ENCODE data around the gene RPS27.

Gene RPS27

DNA sequence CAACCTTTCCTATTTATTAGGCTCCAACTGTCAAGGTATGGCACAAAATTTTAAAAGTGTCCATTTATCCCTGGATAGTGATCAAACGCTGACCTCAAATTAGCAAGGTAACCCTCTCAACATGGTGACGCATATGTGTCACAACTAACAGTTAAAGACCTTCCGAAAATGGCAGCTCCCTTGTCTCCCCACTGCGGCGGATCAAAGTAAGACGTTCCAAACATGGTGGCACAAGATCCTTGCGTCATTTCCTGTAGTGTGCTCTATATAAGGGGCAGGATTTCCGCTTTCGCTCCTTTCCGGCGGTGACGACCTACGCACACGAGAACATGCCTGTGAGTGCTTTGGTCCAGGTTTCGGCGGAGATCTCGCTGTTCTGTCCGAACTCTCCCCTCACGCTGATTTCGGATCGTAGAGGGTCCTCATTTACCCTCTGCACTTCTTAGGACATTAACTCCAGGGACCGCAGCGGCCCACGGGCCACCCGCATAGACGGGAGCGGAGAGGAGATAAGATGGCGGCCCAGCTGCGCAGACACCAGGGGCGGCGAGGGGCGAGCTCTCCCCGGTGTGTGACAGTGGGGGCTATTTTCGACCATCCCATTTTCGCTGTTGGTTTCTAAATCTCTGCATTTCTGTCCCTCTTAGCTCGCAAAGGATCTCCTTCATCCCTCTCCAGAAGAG is at the start of gene RPS27:
RPS27 (plus strand) TSS at position 295 of the 683 bp plus-strand sequence; CDS start at position 330, 35 bp downstream.
- DNase-seq: peak; percentile 60 to 81 (median 70)

DNA sequence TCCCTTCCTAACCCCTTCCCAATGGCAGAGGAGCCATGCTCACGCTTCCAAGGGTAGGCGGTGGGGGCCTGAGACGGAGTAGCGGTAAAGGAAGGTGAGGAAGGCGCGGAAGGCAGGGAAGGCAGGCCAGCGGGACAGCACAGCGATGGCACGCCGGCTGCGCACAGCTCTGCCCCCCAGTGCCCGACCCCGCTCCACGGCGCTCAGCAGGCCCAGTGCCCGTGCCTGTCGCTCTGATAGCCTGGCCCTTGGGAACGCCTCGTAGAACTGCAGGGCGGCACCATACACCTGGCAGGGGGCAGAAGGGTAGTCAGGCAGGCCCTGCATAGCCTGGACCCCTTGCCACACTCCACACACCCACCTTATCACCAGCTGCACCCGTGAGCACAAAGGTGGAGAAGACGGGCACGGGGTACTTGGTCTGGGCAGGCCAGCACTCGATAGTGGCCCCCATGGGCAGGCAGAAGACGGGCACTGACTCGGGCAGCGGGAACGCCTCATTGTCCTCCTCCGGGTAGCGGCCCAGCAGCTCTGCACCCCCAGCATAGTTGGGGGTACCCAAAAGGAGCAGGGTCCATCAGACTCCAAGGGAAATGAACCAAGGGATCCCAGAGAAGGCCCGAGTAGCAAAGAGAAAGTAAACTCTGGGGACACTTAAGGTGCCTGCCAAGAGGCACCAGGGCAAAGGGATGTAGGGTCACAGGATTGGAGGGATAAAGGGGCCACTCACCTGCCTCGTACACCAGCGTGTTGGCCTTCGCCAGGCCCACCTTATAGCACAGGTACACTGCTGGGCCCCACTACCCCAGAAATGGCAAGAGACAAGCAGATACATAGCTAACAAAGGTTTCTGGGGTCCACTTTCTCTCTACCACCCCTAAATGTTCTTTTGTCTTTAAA is 48.5 kb upstream of the RPS27 start:
- no peak for DNase-seq

DNA sequence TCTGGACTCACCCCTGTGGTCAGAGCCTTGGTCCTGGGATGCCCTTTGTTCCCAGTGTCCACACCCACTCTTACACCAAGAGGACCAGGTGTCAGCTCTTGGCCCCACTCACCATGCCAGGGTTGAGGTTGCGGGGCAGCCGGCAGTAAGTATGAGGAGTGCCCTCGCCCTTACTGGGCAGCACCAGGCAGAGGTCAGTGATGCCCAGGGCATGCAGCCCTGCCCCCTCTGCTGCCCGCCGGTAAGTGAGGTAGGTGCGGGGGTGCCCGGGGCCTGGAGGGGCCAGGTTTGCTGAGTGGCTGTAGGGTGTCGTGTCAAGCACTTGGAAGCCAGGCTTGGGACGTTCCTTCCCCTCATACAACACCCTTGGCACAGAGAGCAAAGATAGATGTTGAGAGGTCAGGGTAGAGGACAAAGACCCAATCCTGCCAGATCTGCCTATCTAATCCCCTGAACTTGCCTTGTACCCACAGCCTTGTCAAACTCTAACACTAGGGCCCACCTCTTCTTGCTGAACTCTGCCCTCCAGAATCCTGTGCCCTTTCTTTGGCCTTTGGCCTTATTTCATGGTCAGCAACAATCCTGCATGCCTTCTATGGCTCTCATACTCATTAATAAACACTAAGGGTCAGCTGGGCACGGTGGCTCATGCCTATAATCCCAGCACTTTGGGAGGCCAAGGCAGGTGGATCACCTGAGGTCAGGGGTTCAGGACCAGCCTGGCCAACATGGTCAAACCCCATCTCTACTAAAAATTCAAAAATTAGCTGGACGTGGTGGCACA is 47.6 kb upstream of the RPS27 start:
- no peak for DNase-seq

- no peak for DNase-seq
Observed at GRCh38 chr1:153944005-153944826, 46.3 kb upstream of the RPS27 start.

- DNase-seq: no peak
Observed at GRCh38 chr1:153944827-153945117, 45.8 kb upstream of the RPS27 start.

DNA sequence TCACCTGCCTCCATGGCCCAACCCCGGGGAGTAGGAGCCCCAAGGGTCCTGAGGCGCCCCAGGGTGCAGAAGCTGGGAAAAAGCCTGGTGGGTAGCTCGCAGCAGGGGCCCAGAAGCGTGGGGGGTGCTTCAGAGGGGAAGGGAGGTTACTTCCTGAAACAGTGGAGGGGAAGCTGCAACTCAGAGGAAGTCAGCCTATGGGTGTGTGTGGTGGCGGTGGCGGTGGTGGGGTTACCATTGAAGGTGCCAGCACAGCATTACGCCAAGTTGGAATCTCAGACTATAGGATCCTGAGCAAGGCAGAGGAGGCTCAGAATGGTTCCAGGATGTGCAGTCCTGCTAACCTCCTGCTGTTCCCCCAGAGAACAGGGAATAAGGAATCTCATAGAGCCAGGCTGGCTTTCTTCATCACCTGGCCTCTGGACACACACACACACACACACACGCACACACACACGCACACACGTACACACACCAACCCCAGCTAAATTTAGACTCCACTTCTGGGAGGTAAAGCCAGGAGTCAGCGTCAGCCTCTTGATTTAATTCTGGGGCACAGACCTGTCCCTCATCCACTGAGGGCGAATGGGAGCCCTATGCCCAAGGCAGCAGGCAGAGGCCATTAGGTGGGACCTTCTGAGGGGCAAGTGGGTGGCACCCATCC is 45.3 kb upstream of the RPS27 start:
- DNase-seq: peak in 3 of 4 experiments; percentile 21 to 67 (median 61)

DNA sequence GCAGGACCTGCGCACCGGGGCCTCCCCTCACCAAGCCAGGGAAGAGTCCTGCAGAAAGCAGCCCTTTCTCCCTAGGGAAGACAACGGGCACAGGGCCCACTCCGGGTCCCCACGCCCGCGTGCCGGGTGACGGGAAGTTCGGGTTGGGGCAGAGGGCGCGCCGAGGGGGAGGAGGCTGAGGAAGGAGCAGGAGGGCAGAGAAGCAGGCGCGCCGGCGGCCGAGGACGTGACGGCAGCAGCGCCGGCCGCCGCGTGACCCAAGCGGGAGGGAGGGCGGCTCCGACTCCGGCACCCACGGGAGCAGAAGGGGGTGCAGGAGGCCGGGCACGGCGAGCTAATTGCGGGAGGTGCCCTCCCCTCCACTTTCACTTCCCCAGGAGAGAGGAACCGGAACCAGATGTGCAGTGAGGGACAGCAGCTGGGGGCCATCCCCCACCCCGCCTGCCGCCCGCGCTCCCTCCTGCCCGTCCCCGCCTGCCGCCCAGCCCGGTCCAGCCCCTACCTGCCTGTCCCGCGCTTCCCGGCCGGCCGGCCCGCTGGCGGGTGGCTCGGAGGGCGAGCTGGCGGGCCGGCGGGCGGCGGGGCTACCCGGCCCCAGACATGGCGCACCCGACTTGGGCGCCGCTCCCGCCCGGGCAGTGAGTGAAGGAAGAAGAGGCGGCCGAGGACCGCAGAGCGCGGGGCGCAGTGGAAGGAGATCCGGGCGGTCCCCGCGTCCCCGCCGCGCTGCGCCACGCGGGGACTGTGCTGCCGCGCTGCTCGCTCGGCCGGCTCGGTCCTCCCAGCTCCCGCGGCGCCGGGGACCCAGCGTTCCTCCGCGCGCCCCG is 44.6 kb upstream of the RPS27 start:
- peak in 3 of 4 experiments; percentile 20 to 61 (median 35) for DNase-seq

DNA sequence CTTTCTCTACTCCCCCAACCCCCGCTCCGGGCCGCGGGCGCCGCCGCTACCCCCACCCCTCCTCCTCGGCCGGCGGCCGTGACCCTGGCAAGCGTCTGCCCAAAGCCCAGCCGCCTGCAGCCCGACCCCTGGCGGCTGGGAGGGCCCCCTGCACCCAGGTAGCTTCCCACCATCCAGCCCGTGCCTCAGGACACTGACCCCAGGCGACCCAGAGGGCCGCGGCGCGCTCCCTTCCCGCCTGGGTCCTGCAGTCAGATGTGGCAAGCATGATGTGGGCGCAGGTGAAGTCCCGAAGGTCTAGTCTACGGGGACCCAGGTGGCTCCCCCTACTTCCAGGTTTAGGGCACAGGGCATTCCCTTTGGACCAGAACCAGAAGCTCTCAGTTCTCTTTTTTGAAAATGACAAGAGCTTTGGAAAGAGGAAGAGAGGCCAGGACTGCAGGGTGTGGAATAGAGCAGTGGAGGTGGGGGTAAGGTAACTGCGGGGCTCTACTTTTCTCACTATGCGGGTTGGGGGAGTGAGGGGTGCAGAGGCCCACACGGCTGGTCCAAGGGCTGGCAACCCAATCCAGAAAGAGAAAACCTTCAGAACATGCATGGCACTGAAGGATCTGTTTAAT is 43.8 kb upstream of the RPS27 start, which contains the start of gene DENND4B:
DENND4B (minus strand) TSS at position 97 of the 620 bp plus-strand sequence. CDS start 2,344 bp downstream, outside the sequence.
- peak; percentile 27 to 64 (median 44) for DNase-seq

- no peak for DNase-seq
Observed at GRCh38 chr1:153951183-153951582, 39.4 kb upstream of the RPS27 start.

- no peak for DNase-seq
Observed at GRCh38 chr1:153951801-153952200, 38.8 kb upstream of the RPS27 start.

- DNase-seq: no peak
Observed at GRCh38 chr1:153953859-153954365, 36.6 kb upstream of the RPS27 start.

DNA sequence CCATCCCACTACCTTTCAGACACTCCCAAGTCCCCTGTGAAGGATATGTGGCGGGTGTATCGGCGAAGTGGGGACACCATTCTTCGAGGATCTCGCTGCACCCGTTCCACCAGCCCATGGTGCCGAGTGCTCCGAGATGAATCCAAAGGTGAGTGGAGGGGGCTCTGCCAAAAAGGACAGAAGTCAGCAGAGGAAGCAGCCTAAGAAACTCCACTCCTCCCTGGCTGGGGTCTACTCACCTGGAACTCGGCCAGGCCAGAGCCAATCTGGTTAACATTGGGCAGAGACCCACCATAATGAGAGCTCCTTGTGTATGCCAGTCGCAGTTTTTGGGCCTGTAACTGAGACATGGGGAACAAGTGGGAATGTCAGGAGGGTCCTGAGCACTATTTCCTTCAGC is 35.7 kb upstream of the RPS27 start:
- no peak for DNase-seq

- DNase-seq: no peak
Observed at GRCh38 chr1:153956997-153957715, 33.4 kb upstream of the RPS27 start.

DNA sequence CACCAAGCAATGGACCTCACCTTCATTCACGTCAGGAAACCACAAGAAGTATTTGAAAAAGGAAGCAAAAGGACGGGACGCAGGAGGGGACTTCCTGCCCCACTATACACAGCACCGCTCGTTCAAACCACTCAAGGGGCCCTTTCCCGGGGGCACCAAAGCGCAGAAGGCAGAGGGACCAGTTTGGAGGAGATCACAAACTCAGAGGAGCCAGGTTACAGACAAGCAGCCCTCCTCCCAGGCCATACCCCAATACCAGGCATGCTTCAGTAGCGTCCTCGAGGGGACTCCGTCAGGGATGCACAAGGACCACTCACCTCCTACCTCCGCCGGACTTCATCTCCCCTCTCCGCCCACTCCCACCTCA is 32.8 kb upstream of the RPS27 start:
- DNase-seq: peak in 2 of 4 experiments; percentile 24 to 27

DNA sequence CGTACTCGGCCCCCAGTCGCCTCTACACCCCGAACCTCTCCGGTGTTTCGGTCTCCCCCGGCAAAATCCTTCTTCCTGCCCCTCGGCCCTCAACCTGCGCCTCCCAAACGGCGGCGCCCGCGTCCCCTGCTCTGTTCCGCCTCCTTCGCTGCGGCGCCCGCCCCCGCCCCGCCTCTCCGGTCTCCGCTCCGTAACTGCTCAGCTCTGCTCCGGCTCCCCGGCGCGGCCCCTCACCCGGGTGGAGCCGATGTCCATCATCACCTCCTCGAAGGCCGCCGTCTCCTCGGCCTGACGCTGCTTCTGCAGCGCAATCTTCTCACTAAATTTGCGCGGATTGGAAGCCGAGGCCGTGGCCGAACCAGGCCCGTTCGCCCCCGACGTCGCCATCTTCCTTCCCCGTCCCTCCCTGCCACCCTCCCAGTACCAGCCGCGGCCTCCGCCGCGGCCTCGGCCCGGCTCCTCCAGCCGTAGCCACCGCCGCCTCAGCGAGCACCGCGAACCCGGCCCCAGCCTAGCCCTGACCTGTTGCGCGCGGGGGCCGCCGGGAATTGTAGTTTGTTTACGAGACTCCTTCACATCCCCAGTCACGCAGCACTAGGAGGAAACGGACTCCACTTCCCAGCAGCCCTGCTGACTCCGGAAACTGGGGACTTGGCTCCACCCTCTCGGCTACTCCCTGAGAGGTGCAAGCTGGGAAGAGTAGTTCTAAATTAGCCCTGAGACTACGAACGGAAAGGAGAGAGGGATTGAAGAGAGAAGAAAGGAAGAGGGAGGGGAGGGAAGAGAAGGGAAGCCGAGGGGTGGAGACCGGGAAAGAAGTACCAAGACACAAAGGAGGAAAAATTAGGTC is 32.2 kb upstream of the RPS27 start, which contains the start of gene CRTC2:
CRTC2 (minus strand) TSS at position 502 of the 850 bp plus-strand sequence; CDS start at position 387, 115 bp downstream.
- DNase-seq: peak; percentile 79 to 94 (median 88)

GRCh38 chr1:153958961-153959260 is 31.7 kb upstream of the RPS27 start:
- no peak for DNase-seq

DNA sequence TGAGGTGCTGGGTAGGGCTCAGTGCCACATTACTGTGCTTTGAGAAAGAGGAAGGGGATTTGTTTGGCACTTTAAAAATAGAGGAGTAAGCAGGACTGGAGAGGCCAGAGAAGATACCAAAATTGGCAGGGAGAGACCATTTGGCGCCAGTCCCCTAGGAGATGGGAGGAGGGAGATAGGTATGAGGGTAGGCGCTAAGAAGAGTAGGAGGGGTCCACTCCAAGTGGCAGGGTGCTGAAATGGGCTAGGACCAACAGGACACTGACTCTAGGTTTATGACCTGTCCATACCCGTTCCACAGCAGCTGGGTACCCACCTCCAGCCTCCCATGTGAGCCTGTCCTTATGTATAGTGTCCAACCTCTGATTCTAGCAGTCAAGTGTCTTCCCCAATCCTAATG is 31.1 kb upstream of the RPS27 start:
- DNase-seq: no peak

DNA sequence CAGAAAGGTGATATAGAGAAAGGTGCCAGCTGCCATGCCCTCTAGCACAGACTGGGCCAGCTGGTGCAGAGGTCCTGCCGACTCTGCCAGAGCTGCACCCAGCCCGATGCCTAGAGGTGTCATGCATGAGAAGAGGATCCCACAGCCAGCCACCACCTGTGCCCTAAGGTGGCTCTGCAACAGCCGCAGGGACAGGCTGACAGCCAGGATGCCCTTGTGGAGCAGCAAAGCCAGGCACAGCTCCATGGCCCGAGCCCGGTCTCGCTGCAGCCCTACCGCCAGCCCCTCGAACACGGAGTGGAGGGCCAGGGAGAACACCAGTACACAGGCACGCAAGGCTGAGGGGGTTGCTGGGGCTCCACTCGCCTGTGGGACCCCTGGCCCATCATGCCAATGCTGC is 30.4 kb upstream of the RPS27 start:
- no peak for DNase-seq

GRCh38 chr1:153961421-153961820 is 29.1 kb upstream of the RPS27 start:
- DNase-seq: no peak
